ENCODE data around the gene OBP2A.
"Not testable (repeated sequence)": the region's sequence is repeated elsewhere in the genome, so short reads cannot be mapped to it uniquely, and the experiment has no call there.

OBP2A gene

DNA sequence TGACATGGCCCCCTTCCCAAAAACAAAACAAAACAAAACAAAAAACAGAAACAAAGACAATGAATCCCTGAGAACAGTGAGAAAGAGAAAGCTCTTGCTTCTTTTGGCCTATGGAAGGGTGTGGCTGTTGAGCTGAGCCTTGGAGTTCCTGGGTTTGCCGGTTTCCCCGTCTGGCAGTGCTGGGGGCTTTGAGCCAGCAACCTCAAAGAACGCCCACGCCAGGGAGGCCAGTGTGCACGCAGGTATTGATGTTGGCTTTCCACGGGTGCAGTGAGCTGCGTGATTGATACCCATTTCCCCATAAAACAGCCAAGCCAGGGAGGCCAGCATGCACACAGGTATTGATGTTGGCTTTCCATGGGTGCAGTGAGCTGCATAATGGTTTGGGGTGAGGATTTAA is 33.0 kb upstream of the OBP2A start:
- no peak for DNase-seq

DNA sequence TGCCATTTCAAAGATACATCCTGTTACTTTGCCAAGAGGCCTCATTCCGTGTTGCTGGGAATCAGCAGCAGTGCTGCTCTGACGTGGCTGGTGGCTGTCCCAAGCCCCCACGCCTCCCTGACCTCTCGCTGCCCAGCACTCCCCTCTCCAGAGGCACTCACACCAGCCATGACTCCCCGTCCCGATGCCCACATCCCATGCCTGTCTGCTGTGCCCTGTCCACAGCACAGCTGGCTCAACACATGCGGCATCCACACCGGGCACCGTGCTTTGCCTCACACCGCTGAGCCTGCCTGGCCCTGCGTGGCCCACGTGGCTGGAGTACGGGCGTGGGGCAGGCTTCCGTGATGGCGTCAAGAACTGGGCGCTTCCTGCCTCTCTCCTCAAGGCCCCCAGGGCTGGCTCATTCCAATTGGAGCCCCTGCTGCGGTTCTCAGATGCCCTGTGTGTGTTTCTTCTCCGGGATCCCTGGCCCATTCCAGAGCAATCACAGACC is 32.5 kb upstream of the OBP2A start:
- no peak for DNase-seq

DNA sequence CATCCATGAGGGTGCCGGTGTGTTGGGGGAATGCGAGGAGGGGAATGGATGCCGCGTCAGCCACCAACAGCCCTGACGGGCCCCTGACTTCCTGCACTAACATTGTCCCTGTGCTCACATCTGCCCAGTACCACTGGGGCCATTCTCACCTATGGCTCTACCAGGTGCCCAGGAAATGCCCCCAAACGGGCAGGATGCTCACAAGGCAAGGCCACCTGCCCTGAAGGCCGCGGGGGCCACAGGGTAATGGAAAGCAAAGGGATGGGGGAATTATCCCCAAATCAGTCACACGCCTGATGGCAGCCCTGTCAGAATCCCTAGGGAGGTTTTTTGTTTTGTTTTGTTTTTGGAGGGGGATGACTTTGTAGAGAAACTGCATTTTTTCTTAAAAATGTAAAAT is 32.0 kb upstream of the OBP2A start:
- DNase-seq = not testable (repeated sequence)

DNA sequence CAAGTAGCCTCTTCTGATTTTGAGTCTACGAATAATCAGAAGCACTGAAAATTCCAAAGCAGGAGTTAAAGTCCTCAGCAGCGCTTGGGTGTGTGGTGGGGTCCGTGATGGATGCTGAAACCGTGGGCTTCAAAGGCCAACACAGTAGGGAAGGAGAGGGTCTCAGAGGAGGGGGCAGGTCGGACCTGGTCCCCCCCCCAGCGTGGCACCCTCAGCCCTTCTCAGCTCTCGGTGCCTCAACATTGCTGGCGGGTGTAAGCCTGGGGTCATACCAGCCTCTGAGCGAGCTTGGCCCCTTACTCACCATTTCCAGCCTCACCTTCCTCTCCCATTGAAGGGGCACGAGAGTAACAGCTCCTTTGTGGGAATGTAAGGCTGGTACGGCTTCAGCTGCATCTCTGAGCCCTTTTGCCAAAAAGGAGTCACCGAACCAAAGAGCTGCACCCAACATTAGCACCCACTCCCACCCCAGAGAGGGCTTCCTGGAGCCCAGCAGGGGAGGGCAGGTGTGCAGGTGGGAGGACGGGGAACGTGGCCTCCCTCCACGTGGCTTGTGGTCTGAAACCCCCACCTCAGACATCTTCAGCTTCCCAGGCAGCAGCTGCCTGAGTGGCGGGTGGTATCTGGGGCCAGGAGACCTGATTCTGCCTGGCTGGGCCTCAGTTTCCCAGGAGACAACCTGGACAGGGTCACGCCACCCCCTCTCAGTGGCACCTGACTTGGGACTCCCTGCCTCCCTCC is 31.4 kb upstream of the OBP2A start:
- DNase-seq = no peak

DNA sequence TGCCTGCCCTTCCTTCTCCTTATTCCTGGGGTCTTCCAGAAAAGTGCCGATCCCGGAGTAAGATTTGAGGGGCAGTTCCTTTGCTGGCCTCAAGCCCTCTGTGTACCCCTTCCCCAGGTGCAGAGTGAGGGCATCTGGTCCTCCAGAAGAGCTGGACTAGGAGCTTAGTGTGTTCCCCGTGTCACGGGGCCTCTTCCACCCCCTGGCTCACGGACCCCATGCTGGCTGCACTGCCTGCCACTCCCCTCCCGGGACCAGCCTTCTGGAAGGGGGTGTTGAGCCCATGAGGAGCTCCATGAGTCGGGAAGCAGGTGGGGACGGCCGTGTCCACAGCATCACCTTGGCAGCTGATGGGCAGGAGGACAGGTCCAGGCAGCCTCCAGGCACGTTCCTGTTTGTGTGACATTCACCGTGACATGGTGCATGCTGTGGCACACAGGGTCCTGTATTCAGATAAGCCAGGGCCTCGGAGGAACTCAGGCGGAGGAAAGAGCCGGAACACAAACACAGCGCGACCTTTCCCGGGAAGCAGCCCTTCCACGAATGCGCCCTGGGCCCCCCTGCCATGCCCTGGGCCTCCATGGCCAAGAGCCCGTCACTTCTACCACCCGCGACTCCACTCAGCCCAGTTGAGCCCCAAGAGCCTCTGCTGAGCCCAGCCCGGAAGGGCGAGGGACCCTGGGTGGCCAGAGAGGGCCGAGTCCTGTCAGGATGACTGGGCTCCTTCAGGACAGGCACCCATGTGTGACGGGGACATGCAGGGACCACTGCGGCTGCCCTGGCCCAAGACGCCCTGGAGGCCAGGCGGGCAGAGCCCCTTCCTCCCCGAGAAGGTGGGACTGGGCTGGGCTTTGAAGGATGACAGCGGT is 30.6 kb upstream of the OBP2A start:
- DNase-seq = no peak

DNA sequence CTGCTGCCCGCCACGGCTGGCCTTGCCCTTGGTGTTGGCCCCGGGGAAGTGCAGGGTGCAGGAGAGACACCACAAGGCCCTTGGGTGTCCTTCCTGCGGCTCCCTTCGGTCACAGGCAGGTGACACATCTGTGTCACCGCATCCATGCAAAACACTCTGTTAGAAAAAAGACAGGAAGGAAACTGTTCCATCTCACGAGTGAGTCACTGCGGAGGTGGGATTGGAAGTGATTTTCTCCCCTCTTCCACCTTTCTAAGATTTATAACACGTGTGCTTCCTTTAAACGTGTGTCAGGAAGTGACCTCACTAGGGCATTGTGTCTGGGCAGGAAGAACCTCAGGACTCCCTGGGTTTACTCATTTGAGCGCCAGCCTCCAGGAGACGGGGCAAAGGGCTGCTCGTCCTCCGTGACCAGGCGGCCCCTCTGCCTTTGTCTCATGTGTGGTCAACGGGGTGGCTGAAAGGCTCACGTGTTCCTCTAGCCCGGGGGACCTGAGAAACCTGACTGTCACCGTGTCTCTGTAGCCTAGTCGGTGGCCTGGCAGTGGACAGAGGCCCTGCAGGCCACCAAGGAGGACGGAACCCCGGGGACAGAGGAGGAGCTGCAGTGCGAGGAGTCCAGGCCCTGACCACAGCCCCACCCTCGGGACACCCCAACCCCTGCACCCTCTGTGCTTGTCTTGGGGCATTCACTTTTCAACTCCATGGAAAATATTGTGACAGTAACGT is 29.6 kb upstream of the OBP2A start:
- no peak for DNase-seq

DNA sequence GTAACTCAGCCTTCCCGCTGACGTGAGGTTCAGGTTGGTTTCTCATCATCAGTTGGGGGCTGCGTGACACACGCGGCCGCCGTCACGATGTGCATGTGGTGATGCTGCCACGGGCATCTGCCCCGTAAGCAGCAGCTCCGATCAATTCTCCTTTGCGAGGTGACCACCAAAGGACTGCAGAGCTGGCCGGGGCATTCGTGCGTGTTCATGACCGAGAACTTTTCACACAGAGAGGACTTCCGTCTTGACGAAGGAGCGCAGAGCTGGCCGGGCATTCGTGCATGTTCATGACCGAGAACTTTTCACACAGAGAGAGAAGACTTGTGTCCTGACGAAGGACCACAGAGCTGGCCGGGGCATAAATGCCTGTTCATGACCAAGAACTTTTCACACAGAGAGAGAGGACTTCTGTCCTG is 28.5 kb upstream of the OBP2A start:
- DNase-seq = no peak

DNA sequence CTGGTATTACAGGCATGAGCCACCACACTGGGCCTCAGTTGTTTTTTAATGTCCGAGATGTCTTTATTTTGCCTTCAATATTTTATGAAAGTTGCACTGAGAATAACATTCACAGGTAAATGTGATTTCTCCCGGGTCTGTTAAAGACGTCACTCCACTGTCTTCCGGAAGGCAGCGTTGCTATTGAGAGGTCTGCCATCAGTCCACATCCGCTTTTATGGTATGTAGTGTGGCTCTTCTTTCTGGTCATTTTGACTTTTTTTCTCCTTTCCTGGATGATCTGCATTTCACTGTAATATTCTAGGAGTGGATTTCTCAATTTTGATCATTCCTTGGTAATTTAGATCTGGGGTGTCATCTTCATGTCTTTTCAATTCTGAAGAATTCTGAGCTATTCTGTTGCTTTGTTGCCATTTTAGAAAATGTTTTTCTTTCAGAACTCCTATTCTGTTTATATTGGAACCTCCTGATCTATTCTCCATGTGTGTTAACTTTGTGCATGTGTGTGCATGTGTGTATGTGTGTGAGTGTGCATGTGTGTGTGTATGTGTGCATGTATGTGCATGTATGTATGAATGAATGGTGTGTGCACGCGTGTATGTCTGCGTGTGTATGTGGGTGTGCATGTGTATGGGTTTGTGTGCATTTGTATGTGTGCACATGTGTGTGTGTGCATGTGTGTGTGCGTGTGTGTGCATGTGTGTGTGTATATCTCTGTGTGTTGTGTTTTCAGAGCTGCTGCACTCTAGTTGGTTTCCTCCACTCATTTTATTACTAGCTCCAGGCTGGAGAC is 26.6 kb upstream of the OBP2A start:
- no peak for DNase-seq

DNA sequence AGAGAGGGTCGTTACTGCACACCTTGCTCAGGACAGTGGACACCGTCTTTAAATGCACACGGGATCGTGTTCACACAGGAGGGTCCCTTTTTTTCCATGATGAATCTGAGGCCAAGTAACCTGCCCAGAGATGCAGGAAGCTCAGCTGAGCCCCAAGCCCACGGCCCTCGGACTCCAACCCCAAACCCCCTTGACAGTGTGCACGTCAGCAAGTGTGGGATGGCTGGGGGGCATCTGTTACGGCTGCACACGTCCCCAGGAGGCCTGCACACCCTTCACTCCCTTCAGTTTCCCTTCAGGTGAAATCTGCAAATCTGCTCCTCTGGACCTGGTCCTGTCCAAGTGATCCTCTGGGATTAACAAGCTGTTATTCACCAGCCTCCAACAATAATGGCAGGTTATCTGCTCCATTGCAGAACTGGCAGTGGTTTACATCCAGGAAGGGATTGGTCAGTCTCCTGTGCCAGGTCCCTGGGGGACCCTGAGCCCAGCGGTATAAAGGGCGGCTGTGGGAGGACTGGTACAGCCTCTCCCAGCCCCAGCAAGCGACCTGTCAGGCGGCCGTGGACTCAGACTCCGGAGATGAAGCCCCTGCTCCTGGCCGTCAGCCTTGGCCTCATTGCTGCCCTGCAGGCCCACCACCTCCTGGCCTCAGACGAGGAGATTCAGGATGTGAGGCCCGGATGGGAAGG is 24.9 kb upstream of the OBP2A start, which contains the start of gene LCN1:
TSS of gene LCN1 (plus strand) at position 525 of the 692 bp plus-strand sequence. CDS start at position 583, 58 bp downstream.
- DNase-seq = no peak

DNA sequence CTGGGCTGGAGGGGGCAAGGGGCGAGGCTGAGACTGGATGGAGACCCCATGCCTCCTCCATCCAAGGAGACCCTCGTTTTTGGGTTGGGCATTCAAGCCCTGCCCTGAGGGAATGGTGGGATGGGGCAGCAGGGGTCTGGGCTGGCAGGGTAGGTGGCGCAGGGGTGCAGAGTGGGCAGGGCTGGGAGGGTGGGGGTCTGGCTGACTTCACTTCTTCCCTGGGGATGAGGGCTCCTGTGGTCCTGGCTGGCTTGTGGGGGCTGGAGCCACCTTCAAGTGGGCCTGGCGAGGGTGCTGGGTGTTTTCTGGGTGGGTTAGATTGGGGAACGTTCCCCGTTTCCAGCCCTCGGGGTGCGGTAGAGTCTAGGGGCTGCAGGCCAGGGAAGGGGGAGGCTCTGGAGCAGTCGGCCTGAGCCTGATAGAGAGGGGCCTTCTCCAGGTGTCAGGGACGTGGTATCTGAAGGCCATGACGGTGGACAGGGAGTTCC is 24.3 kb upstream of the OBP2A start:
- no peak for DNase-seq

DNA sequence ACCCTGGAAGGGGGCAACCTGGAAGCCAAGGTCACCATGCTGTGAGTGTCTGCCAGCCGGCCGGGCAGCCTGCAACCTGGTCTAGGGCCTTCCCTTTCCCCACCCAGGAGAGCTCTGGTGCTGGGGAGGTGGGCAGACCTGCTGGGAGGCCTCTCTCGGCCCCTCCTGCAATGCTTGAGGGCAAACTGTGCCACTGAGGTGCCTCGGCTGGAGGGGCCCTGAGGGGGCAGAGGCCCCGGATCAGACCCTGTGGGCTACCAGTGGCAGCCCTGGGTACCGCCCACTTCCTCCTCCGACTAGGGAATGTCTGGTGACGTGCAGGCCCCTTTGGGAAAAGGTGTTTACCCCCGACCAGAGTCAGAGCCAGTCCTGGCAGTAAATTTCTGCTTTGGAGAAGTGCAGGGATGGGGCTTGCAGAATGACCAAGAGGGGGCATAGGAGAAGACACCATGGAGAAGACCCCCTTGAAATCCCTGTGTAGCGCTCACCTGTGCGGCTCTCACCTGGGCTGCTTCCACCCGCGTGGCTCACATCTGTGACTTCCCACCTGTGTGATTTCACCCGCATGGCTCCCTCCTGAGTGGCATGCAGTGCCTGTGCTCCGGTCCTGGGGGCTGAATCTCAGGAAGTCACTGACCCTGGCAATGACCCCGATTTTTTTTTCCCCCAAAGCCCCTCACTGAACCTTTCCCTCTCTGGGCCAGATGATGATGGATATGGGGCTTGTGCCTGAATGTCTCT is 23.6 kb upstream of the OBP2A start:
- no peak for DNase-seq

DNA sequence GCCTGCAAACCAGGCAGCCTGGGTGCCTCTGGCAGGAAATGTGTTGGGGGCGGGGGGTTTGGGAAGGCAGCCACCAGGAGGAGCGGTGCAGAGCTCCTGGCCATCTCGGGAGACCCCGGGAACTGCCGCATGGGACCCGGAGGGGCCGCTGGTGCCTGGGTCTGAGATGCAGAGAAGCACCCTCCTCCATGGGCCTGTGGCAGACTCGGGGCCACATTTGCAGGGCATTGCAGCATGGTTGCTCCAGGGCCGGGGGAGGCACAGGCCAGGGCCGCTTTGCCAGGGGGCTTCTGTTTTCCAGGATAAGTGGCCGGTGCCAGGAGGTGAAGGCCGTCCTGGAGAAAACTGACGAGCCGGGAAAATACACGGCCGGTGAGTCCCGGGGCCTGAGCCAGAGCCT is 23.0 kb upstream of the OBP2A start:
- DNase-seq = no peak

DNA sequence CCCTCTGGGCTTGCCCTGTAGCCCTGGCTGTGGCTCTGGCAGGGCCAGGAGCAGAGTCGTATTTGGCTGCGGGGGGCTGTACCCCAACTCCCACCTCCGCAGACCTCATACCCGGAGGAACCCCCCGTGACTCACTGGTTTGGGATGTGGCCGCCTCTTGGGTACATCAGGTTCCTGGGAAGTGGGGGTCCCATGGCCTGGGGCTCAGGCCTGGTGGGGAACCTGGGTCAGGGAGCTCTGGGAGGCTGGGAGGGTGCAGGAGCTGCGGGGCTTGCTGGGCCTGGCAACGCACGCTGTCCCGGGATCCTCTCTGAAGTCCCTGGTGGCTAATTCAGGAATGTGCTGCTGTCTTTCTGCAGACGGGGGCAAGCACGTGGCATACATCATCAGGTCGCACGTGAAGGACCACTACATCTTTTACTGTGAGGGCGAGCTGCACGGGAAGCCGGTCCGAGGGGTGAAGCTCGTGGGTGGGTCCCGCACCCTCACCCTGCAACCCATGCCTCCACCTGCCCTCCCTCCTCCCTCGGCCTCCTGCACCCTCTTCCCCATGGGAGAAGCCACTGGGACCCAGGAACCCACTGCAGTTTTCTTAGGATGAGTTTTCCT is 22.3 kb upstream of the OBP2A start:
- no peak for DNase-seq

DNA sequence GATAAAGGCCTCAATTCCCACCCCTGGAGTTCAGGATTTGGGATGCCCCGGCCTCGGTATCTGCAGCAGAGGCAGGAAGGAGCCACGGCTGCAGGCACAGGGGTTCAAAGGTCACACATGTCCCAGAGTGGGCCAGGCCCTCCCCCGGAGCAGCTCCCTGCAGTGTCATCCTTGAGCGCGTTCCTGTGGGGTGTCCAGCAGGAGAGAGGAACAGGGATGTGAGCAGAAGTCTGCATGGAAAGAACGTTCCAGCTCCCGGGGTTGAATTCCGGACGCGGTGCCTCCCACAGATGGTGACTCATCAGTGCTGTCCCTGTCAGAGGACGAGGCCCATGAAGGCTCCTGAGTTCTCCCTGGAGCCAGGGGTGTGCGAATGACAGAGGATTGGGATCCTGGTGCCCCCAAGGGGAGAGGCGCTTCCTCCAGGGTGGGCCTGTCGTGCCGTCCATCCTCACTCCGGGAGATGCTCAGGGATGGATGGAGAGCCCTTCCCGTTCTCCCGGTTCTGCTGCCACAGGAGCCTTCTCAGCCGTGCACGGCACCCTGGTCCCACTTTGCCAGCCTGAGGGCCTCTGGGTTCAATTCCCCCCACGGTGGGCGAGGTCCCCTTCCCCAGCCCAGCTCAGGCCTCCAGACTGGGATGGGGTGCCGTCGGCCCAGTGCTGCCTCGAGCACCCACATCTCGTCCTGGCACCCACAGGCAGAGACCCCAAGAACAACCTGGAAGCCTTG is 21.6 kb upstream of the OBP2A start:
- no peak for DNase-seq

DNA sequence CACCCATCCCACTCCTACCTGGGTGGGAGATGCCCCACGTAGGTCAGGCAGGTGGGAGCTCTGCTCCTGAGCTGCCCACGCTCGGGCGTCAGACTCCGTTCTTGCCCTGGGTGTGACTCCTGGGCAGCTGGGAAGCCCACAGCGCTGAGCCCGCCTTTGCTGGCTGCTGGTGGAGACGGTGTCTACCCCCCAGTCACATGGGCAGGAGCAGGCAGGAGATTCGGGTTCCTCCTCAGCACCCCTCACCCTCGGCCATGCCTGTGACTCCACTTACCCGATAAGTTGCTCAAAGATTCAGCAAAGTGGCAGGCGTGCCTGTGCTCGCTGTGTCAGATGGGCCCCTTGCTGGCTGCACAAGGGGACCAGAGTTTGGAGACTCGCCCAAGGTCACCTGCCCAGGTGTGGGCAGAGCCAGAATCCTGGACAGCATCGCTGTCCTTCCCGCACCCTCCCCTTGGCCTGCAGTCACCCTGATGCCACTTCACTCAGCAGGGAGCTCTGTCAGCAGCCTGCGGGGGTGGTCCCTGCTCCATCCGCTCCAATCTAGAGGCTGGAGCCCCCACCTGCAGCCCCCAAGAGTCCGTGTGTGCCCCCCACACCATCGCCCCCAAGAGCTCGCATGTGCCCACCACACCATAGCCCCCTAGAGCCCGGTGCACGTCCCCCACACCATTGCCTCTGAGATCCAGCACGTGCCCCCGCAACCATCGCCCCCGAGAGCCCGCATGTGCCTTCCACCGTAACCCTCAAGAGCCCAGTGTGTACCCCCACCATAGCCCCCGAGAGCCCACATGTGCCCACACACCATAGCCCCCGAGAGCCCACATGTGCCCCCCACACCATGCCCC is 20.5 kb upstream of the OBP2A start:
- DNase-seq = no peak

DNA sequence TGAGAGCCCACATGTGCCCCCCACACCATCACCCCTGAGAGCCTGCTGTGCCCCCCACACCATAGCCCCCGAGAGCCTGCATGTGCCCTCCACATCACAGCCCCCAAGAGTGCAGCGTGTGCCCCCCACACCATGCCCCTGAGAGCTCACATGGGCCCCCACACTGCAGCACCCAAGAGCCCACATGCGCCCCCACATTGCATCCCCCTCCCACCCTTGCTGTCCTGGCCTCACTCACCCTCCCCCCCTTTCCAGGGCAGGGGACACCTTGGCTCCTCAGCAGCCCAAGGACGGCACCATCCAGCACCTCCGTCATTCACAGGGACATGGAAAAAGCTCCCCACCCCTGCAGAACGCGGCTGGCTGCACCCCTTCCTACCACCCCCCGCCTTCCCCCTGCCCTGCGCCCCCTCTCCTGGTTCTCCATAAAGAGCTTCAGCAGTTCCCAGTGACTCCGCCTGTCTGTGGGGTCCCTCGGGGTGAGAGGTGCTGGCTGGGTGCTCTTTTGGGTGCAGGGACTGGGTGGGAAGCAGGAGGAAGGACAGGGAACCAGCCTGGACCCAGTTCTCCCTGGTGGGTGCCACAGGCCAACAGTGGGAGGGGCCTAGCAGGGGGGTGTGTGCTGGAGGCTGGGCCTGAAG is 19.7 kb upstream of the OBP2A start:
- DNase-seq = no peak

DNA sequence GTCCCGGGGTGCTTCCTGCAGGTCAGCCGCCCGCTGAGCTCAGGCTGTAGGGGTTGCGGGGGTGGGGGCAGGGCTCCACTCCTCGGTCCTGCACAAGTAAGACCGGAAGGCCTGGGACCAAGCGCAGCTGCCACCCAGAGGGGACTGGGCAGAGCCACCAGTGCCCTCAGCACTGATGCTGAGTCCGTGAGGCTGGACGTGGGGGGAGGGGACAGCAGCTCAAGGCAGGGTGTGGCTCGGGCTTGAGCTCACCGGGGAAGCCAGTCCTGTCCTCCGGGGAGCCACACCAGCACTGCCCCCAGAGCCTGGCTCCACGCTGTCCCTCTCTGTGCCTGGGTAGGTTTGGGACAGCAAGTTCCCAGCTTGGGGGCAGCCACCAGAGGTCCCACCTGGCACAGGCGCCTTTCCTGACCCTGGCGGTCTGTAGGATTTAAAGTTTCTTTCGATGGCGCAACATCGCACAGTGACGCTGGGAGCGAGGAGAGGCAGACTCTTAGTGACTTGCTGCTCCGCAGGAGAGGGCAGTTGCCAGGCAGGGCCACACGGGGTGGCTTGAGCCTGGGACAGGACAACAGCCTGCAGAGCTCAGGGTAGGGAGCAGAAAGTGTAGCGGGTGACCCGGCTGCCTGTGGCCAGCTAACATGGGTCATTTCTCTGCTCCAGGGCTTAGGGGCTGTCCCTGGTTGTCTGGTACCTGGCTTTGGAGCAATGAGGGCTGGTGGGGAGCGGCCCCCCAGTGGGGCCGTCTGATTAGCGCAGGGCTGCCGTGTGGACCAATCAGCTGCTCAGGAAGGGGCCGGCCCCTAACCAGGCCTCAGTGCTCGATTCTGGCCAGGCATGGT is 19.0 kb upstream of the OBP2A start:
- no peak for DNase-seq
